HT1080 (cell line): ENCODE data around the gene GAB1. TPM values are rescaled to one million over a fixed set of nuclear protein-coding genes. Genes with fewer than 3 reads are reported as not detected.
A peak's percentile ranks its signal among the peaks of the same experiment; 100 is the strongest.
"Not testable (repeated sequence)": the region's sequence is repeated elsewhere in the genome, so short reads cannot be mapped to it uniquely, and the experiment has no call there.

Source experiments
- DNase-seq: peaks from one replicate; pipeline ENCODE4 v3.0.0-alpha.2; 2015; ENCODE audit warnings: low read depth
- total RNA-seq: library from RNA; depleted of rRNA; stranded (reverse); fragments of >200 nt; shearing (Covaris generic); gene quantifications from 2 replicates; pipeline ENCODE4 v1.2.3, GENCODE V29; 2014

Gene GAB1
- total RNA-seq, 1 experiment from 2014 or later = 6.3 TPM

- DNase-seq = peak; percentile 36
These were observed 1.1 kb downstream of the GAB1 start for GRCh38 chr4:143337600-143338287.

- no peak for DNase-seq
These were observed 1.6 kb downstream of the GAB1 start for GRCh38 chr4:143338313-143338712.

- DNase-seq = no peak
These were observed 2.8 kb downstream of the GAB1 start for GRCh38 chr4:143339497-143339896.

- no peak for DNase-seq
These were observed 4.6 kb downstream of the GAB1 start for GRCh38 chr4:143341186-143341755.

GRCh38 chr4:143343276-143343831 is 6.7 kb downstream of the GAB1 start:
- no peak for DNase-seq

GRCh38 chr4:143344041-143344440 is 7.4 kb downstream of the GAB1 start:
- DNase-seq = no peak

GRCh38 chr4:143344774-143345173 is 8.1 kb downstream of the GAB1 start:
- no peak for DNase-seq

- DNase-seq = no peak
These were observed 8.7 kb downstream of the GAB1 start for GRCh38 chr4:143345356-143345755.

- DNase-seq = no peak
These were observed 9.5 kb downstream of the GAB1 start for GRCh38 chr4:143346206-143346605.

- DNase-seq = no peak
These were observed 10.9 kb downstream of the GAB1 start for GRCh38 chr4:143347484-143348111.

- DNase-seq = no peak
These were observed 11.8 kb downstream of the GAB1 start for GRCh38 chr4:143348233-143349077.

- not testable (repeated sequence) for DNase-seq
These were observed 13.3 kb downstream of the GAB1 start for GRCh38 chr4:143349858-143350527.

GRCh38 chr4:143351149-143351691 is 14.5 kb downstream of the GAB1 start:
- DNase-seq = no peak

GRCh38 chr4:143351774-143352451 is 15.2 kb downstream of the GAB1 start:
- DNase-seq = no peak

GRCh38 chr4:143352720-143353119 is 16.0 kb downstream of the GAB1 start:
- no peak for DNase-seq

GRCh38 chr4:143353797-143354196 is 17.1 kb downstream of the GAB1 start:
- DNase-seq = no peak

GRCh38 chr4:143354990-143355389 is 18.3 kb downstream of the GAB1 start:
- no peak for DNase-seq

- DNase-seq = peak; percentile 23
These were observed 19.0 kb downstream of the GAB1 start for GRCh38 chr4:143355540-143356217.

- DNase-seq = no peak
These were observed 19.8 kb downstream of the GAB1 start for GRCh38 chr4:143356493-143356892.
